HG03469 (cell line): ENCODE results near the gene PLXNB2.

ENCODE experiments used
- ATAC-seq: cut with Tn5 transposase; IDR thresholded peaks from one replicate; pipeline ENCODE4 v1.9.1; 2021; ENCODE audit warnings: mild to moderate bottlenecking, moderate library complexity, moderate number of reproducible peaks; ENCODE audit not compliant: unreplicated experiment

The PLXNB2 gene

GRCh38 chr22:50298937-50299784, 8.3 kb downstream of the PLXNB2 start:
- ATAC-seq: no peak

- no peak for ATAC-seq
These were observed 9.2 kb downstream of the PLXNB2 start for GRCh38 chr22:50298266-50298637.

GRCh38 chr22:50297510-50298265, 9.8 kb downstream of the PLXNB2 start:
- no peak for ATAC-seq

- no peak for ATAC-seq
These were observed 10.6 kb downstream of the PLXNB2 start for GRCh38 chr22:50296658-50297490.

GRCh38 chr22:50294319-50294656, 13.2 kb downstream of the PLXNB2 start:
- no peak for ATAC-seq

- no peak for ATAC-seq
These were observed 13.8 kb downstream of the PLXNB2 start for GRCh38 chr22:50293441-50294318.

- no peak for ATAC-seq
These were observed 14.6 kb downstream of the PLXNB2 start for GRCh38 chr22:50292643-50293440.

GRCh38 chr22:50289942-50290630, 17.4 kb downstream of the PLXNB2 start:
- no peak for ATAC-seq

- no peak for ATAC-seq
These were observed 18.1 kb downstream of the PLXNB2 start for GRCh38 chr22:50289151-50289941.

- ATAC-seq: no peak
These were observed 19.7 kb downstream of the PLXNB2 start for GRCh38 chr22:50287731-50288130.

- no peak for ATAC-seq
These were observed 20.6 kb downstream of the PLXNB2 start for GRCh38 chr22:50286701-50287318.

GRCh38 chr22:50286275-50286674, 21.2 kb downstream of the PLXNB2 start:
- no peak for ATAC-seq

- no peak for ATAC-seq
These were observed 21.7 kb downstream of the PLXNB2 start for GRCh38 chr22:50285568-50286229.

- no peak for ATAC-seq
These were observed 23.0 kb downstream of the PLXNB2 start for GRCh38 chr22:50284479-50284878.

GRCh38 chr22:50283821-50284220, 23.6 kb downstream of the PLXNB2 start:
- no peak for ATAC-seq

GRCh38 chr22:50282361-50283155, 24.9 kb downstream of the PLXNB2 start:
- ATAC-seq: no peak
